ENCODE results near the gene BDNF.
"Not testable (repeated sequence)": the region's sequence is repeated elsewhere in the genome, so short reads cannot be mapped to it uniquely, and the experiment has no call there.

The BDNF gene

GRCh38 chr11:27665508-27666101 is 34.6 kb downstream of the BDNF start:
- not testable (repeated sequence) for DNase-seq

GRCh38 chr11:27663326-27663725 is 36.9 kb downstream of the BDNF start:
- DNase-seq, result no peak

GRCh38 chr11:27660171-27660570 is 40.1 kb downstream of the BDNF start:
- DNase-seq, result no peak

- DNase-seq, result no peak
Observed at GRCh38 chr11:27658535-27659236, 41.6 kb downstream of the BDNF start.

- DNase-seq, result no peak
Observed at GRCh38 chr11:27656806-27657483, 43.3 kb downstream of the BDNF start.

- DNase-seq, result no peak
Observed at GRCh38 chr11:27656320-27656719, 43.9 kb downstream of the BDNF start.

GRCh38 chr11:27653990-27654758 is 46.1 kb downstream of the BDNF start:
- no peak for DNase-seq

- DNase-seq, result no peak
Observed at GRCh38 chr11:27651711-27652110, 48.5 kb downstream of the BDNF start.

- DNase-seq, result no peak
Observed at GRCh38 chr11:27650988-27651387, 49.3 kb downstream of the BDNF start.

- no peak for DNase-seq
Observed at GRCh38 chr11:27649800-27650199, 50.5 kb downstream of the BDNF start.

GRCh38 chr11:27648840-27649239 is 51.4 kb downstream of the BDNF start:
- DNase-seq, result no peak

- no peak for DNase-seq
Observed at GRCh38 chr11:27646051-27646818, 54.0 kb downstream of the BDNF start.

- DNase-seq, result no peak
Observed at GRCh38 chr11:27642954-27643353, 57.3 kb downstream of the BDNF start.

GRCh38 chr11:27640954-27641353 is 59.3 kb downstream of the BDNF start:
- DNase-seq, result no peak

- DNase-seq, result no peak
Observed at GRCh38 chr11:27635567-27636037, 64.7 kb downstream of the BDNF start.

- DNase-seq, result not testable (repeated sequence)
Observed at GRCh38 chr11:27634776-27635175, 65.5 kb downstream of the BDNF start.

GRCh38 chr11:27634282-27634681 is 66.0 kb downstream of the BDNF start:
- DNase-seq, result not testable (repeated sequence)

- not testable (repeated sequence) for DNase-seq
Observed at GRCh38 chr11:27629023-27629422, 71.2 kb downstream of the BDNF start.

- no peak for DNase-seq
Observed at GRCh38 chr11:27627979-27628378, 72.3 kb downstream of the BDNF start.

GRCh38 chr11:27626938-27627586 is 73.2 kb downstream of the BDNF start:
- no peak for DNase-seq

- no peak for DNase-seq
Observed at GRCh38 chr11:27626269-27626937, 73.9 kb downstream of the BDNF start.
